H4 (cell line): ENCODE results near the gene CHST13. TPM values are rescaled to one million over a fixed set of nuclear protein-coding genes. Genes with fewer than 3 reads are reported as not detected.

ENCODE experiments used
- DNase-seq: peaks from one replicate; pipeline ENCODE4 v3.0.0-alpha.2; 2015; ENCODE audit warnings: low spot score
- total RNA-seq: library from RNA; depleted of rRNA; stranded (reverse); fragments of >200 nt; shearing (Covaris generic); gene quantifications from 2 replicates; pipeline ENCODE4 v1.2.3, GENCODE V29; 2014

Gene CHST13
- total RNA-seq, 1 experiment from 2014 or later: 0.37 TPM

- DNase-seq: no peak
Observed at GRCh38 chr3:126540951-126541627, 17.1 kb downstream of the CHST13 start.

GRCh38 chr3:126541628-126542339, 17.8 kb downstream of the CHST13 start:
- DNase-seq: no peak

- no peak for DNase-seq
Observed at GRCh38 chr3:126542340-126543241, 18.6 kb downstream of the CHST13 start.

GRCh38 chr3:126543457-126544061, 19.6 kb downstream of the CHST13 start:
- DNase-seq: no peak

GRCh38 chr3:126544596-126545281, 20.8 kb downstream of the CHST13 start:
- DNase-seq: no peak

- DNase-seq: no peak
Observed at GRCh38 chr3:126545544-126545943, 21.6 kb downstream of the CHST13 start.

GRCh38 chr3:126546013-126546412, 22.1 kb downstream of the CHST13 start:
- no peak for DNase-seq

GRCh38 chr3:126546549-126547239, 22.7 kb downstream of the CHST13 start:
- DNase-seq: no peak

- no peak for DNase-seq
Observed at GRCh38 chr3:126547721-126548120, 23.8 kb downstream of the CHST13 start.

GRCh38 chr3:126548556-126549466, 24.9 kb downstream of the CHST13 start:
- no peak for DNase-seq

GRCh38 chr3:126549861-126550487, 26.0 kb downstream of the CHST13 start:
- DNase-seq: no peak

- DNase-seq: no peak
Observed at GRCh38 chr3:126550488-126551051, 26.6 kb downstream of the CHST13 start.

GRCh38 chr3:126551121-126551838, 27.3 kb downstream of the CHST13 start:
- DNase-seq: no peak

GRCh38 chr3:126551839-126552687, 28.1 kb downstream of the CHST13 start:
- DNase-seq: no peak

- DNase-seq: no peak
Observed at GRCh38 chr3:126552688-126553283, 28.8 kb downstream of the CHST13 start.

GRCh38 chr3:126553284-126554084, 29.5 kb downstream of the CHST13 start:
- no peak for DNase-seq
